ENCODE measurements around the gene STARD7.

GRCh38 chr2:96213379-96213778, 4.8 kb upstream of the STARD7 start:
- TF ChIP-seq CTCF (IDR thresholded peaks at IDR 0.05; ENCODE audit: low read length) (no peak), EZH2 (optimal IDR thresholded peaks at IDR 0.05; ENCODE audit: low read depth, low read length) (no peak), EZH2phosphoT487 (IDR thresholded peaks at IDR 0.05; ENCODE audit: low read length) (no peak)

All from MM.1S (cell line).